Measurements from ENCODE around the gene WAPL.

- TF ChIP-seq EP300 (IDR thresholded peaks at IDR 0.05; ENCODE audit: borderline replicate concordance in 1 of 2, low read depth in 2 of 2, low read length in 2 of 2) (no peak), CTCF (IDR thresholded peaks at IDR 0.05; ENCODE audit: control extremely low read depth in 1 of 3, insufficient read depth in 1 of 3, low read depth in 1 of 3, low read length in 3 of 3) (no peak), JUND (IDR thresholded peaks at IDR 0.05; ENCODE audit: low read length) (no peak), POLR2A (IDR thresholded peaks at IDR 0.05; ENCODE audit: control extremely low read depth in 1 of 2, low read depth in 2 of 2, low read length in 2 of 2) (no peak), RAD21 (IDR thresholded peaks at IDR 0.05 in 1 of 2, conservative IDR thresholded peaks at IDR 0.05 in 1 of 2; ENCODE audit: low read depth in 2 of 2, low read length in 2 of 2) (no peak), TBP (IDR thresholded peaks at IDR 0.05; ENCODE audit: low read depth, low read length) (no peak), RNF2 (IDR thresholded peaks at IDR 0.05; ENCODE audit: borderline replicate concordance, low read depth, low read length, missing control alignments, poor library complexity, severe bottlenecking) (no peak), SRF (IDR thresholded peaks at IDR 0.05; ENCODE audit: low read depth, low read length) (no peak), POLR2AphosphoS5 (IDR thresholded peaks at IDR 0.05; ENCODE audit: low read depth, low read length) (no peak), EZH2 (IDR thresholded peaks at IDR 0.05; ENCODE audit: low read depth, low read length, severe bottlenecking) (no peak), ATF3 (IDR thresholded peaks at IDR 0.05; ENCODE audit: insufficient read depth, low read depth, low read length) (no peak), BRCA1 (IDR thresholded peaks at IDR 0.05; ENCODE audit: low read depth, low read length) (no peak)
Observed at GRCh38 chr10:86489071-86489810, 32.4 kb downstream of the WAPL start.

Measured in H1 (cell line).